GM12878 (cell line): ENCODE measurements around the gene TIMP4. TPM values are rescaled to one million over a fixed set of nuclear protein-coding genes. Genes with fewer than 3 reads are reported as not detected.

ENCODE experiments used
- ATAC-seq: fragments of 200-7000 bp; cut with Tn5 transposase; 3 replicates; pipeline ENCODE4 v1.9.1; 2020; ENCODE audit warnings: mild to moderate bottlenecking, moderate library complexity
- BruUV-seq: library from RNA; stranded (reverse); fragments of 400-500 nt; replicated peaks from 2 replicates; lab custom pipeline; 2021; lab: Mats Ljungman, UMichigan
- CTCF ChIA-PET: fragments of 300-600 bp; sonication (Branson Sonifier 250); formaldehyde crosslinking; extraction: SDS; loops from one replicate; lab custom pipeline; 2021; ENCODE audit warnings: inconsistent platforms; lab: Yijun Ruan, JAX
- POLR2A ChIA-PET: fragments of 350-600 bp; formaldehyde crosslinking; extraction: SDS; loops from one replicate; lab custom pipeline; 2021; ENCODE audit warnings: inconsistent platforms; lab: Charles Lee
- RAD21 ChIA-PET: fragments of 300-600 bp; sonication (Branson Sonifier 250); formaldehyde crosslinking; loops from one replicate; lab custom pipeline; 2023; ENCODE audit warnings: antibody characterized with exemption; ENCODE audit not compliant: unreplicated experiment; lab: Charles Lee
- SMC1A ChIA-PET: fragments of 300-600 bp; sonication (Branson Sonifier 250); formaldehyde crosslinking; loops from one replicate; lab custom pipeline; 2023; ENCODE audit not compliant: unreplicated experiment, uncharacterized antibody; lab: Charles Lee
- DNase-seq: peaks from one replicate; pipeline ENCODE4 v3.0.0-alpha.2; 2011; ENCODE audit warnings: low read depth, low spot score
- FAIRE-seq: peaks from 3 replicates; lab custom pipeline; 2011; peaks lifted over from hg19 to GRCh38; lab: Jason Lieb, UNC
- H2AFZ ChIP-seq: 2 replicates; pipeline ENCODE4 v1.6.0; 2011; ENCODE audit warnings: low read depth, low read length, control low read depth; ENCODE audit not compliant: control insufficient read depth
- H3K27ac ChIP-seq: 2 replicates; pipeline ENCODE4 v1.5.1; 2011; ENCODE audit warnings: control low read depth; ENCODE audit not compliant: control insufficient read depth, insufficient read depth
- H3K27me3 ChIP-seq, 2 experiments: replicated peaks in 1 of 2; 2 replicates each; pipeline versions ENCODE4 v1.6.0 to v1.6.1; 2011; ENCODE audit warnings: low read length in 1 of 2; ENCODE audit not compliant: control insufficient read depth in 2 of 2, insufficient read depth in 2 of 2
- H3K36me3 ChIP-seq, 2 experiments: 2 replicates each; pipeline ENCODE4 v1.5.1; 2011; ENCODE audit warnings: low read length in 1 of 2; ENCODE audit not compliant: control insufficient read depth in 2 of 2, insufficient read depth in 2 of 2
- H3K4me1 ChIP-seq: 2 replicates; pipeline ENCODE4 v1.6.1; 2011; ENCODE audit warnings: mild to moderate bottlenecking, low read length, moderate library complexity, mixed read lengths; ENCODE audit not compliant: control insufficient read depth, insufficient read depth
- H3K4me2 ChIP-seq: 2 replicates; pipeline ENCODE4 v1.6.0; 2011; ENCODE audit warnings: control low read depth; ENCODE audit not compliant: control insufficient read depth, insufficient read depth
- H3K4me3 ChIP-seq: fragments of 200-600 bp; sonication (generic); 2 replicates; pipeline ENCODE4 v1.5.1; 2016
- H3K79me2 ChIP-seq: 2 replicates; pipeline ENCODE4 v1.6.0; 2011; ENCODE audit warnings: low read length; ENCODE audit not compliant: control insufficient read depth, insufficient read depth
- H3K9ac ChIP-seq: 2 replicates; pipeline ENCODE4 v1.8.0; 2011; ENCODE audit warnings: low read length, control low read depth, mixed read lengths; ENCODE audit not compliant: control insufficient read depth, insufficient read depth
- H3K9me3 ChIP-seq: replicated peaks from 3 replicates; pipeline ENCODE4 v1.5.1; 2011; ENCODE audit warnings: mild to moderate bottlenecking, low read length; ENCODE audit not compliant: control insufficient read depth, insufficient read depth
- H4K20me1 ChIP-seq: 2 replicates; pipeline ENCODE4 v1.6.0; 2011; ENCODE audit not compliant: control insufficient read depth, insufficient read depth
- EED ChIP-seq: sonication (generic); IDR thresholded peaks from 2 replicates; pipeline ENCODE4 v1.6.1; 2016; ENCODE audit warnings: antibody characterized with exemption, low read depth
- HDAC6 ChIP-seq: fragments of 200-600 bp; sonication (generic); IDR thresholded peaks from one replicate; pipeline ENCODE4 v1.8.0; 2017; ENCODE audit warnings: antibody characterized with exemption; ENCODE audit not compliant: unreplicated experiment
- RBBP5 ChIP-seq: fragments of 200-600 bp; sonication (generic); conservative IDR thresholded peaks from 2 replicates; pipeline ENCODE4 v1.6.1; 2016
- ZNF217 ChIP-seq: fragments of 450-650 bp; IDR thresholded peaks from 2 replicates; pipeline ENCODE4 v1.6.1; 2017; ENCODE audit warnings: antibody characterized with exemption, mild to moderate bottlenecking
- WGBS: methylation state at CpG from one replicate; pipeline ENCODE4 v1.1.6; 2016; ENCODE audit warnings: low lambda C conversion rate; ENCODE audit not compliant: insufficient replicate concordance, insufficient coverage; ENCODE audit errors: missing lambda C conversion rate; 5-methylcytosine and 5-hydroxymethylcytosine counted together
- in situ Hi-C: fragments of 300-500 bp; cut with MboI; formaldehyde crosslinking; loops from 9 replicates; pipeline ENCODE4 v1.14.3; 2018; ENCODE audit warnings: mixed read lengths
- intact Hi-C: fragments of 100-400 bp; cut with micrococcal nuclease; formaldehyde crosslinking; loops from one replicate; pipeline ENCODE4 v1.14.2; 2022; ENCODE audit not compliant: unreplicated experiment
- polyA plus RNA-seq, 11 experiments: library from polyadenylated mRNA; depleted of rRNA in 4 of 11; unstranded in 6 of 11; stranded (reverse) in 5 of 11; fragments of >200 nt; fragmentation: Nextera tagmentation in 4 of 11; fragmentation: Illumina TruSeq in 1 of 11; extraction: Ambion mirVana in 4 of 11; extraction: Trizol in 1 of 11; gene quantifications; 1 replicate in 1 of 11; 2 replicates in 10 of 11; pipeline versions ENCODE4 v1.2.1 to v1.2.3, GENCODE V29; 2011 to 2016; ENCODE audit warnings: inconsistent platforms in 2 of 11, missing spikeins in 2 of 11, low read depth in 1 of 11
- total RNA-seq, 4 experiments: library from RNA; depleted of rRNA in 3 of 4; stranded (reverse); fragments of >200 nt in 3 of 4; fragmentation: Illumina TruSeq in 1 of 4; extraction: Trizol in 1 of 4; gene quantifications; 2 replicates each; pipeline versions ENCODE4 v1.2.1 to v1.2.3, GENCODE V29; 2013 to 2021
- TF ChIP-seq, protein P1 (sequence below): fragments of 450-650 bp; IDR thresholded peaks from 2 replicates; pipeline ENCODE4 v1.6.1; 2017; ENCODE audit warnings: low read depth, mild to moderate bottlenecking, moderate library complexity
- TF ChIP-seq, protein P2 (sequence below): fragments of 450-650 bp; IDR thresholded peaks from 2 replicates; pipeline ENCODE4 v1.6.1; 2014; ENCODE audit warnings: mild to moderate bottlenecking
- TF ChIP-seq, protein P3 (sequence below): fragments of 450-650 bp; IDR thresholded peaks from 2 replicates; pipeline ENCODE4 v1.6.1; 2016; ENCODE audit warnings: mild to moderate bottlenecking, moderate library complexity, borderline replicate concordance

TIMP4 gene
- total and polyA plus RNA-seq, 10 of the 15 experiments (the other 5 are each of a cell fraction or from before 2014, with no cell fraction given): 0.07 TPM; not detected in 9

DNA sequence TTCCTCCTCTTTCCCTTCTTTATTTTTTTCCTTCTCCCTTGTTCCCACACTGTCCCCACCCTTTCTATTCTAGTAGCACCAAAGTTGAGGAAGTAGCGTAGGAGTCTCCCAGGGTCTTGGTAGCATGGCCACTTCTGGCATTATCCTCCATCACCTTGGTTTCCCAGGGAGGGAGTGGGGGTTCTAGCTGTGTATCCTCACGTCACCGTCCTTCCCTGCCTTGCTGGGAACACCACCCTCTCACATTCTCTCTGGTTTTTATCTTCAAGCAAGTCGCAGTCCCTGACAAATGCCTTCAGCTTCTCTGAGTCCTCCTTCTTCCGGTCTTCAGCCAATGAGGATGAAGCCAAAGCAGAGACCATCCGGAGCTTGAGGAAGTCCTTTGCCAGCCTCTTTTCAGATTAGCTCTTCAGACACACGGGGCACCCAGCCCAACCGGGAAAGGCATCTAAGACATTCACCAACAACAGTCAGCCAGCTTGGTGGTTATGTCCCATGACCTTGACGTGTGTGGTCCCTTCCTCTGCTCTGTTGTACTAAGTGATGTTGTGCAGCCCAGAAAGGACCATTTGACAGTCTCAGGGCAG is 31.6 kb upstream of the TIMP4 start:
- Histone ChIP-seq H3K9ac (no peak overlapping the region), H4K20me1 (no peaks in the 10 kb centered on the region), H3K27me3 (no peaks in the 10 kb centered on the region), H3K9me3 (no peaks in the 10 kb centered on the region; the same call in 2 of the 3 replicates), H3K4me2 (no peak overlapping the region), H3K36me3 (no peaks in the 10 kb centered on the region), H3K4me1 (peaks cover 45% of the 10 kb centered on the region), H3K27ac (no peak overlapping the region), H3K4me3 (no peak overlapping the region), H2AFZ (no peak overlapping the region), H3K79me2 (no peaks in the 10 kb centered on the region)
- in situ Hi-C loops (no loop called here), intact Hi-C loops (loop anchor here (5.0 kb wide), 3 partner anchors 82 to 372 kb away; partner anchors contain the start of gene TSEN2)
- CTCF ChIA-PET: interaction anchor here (0.6 to 1.6 kb wide), 5 partner anchors 8 to 919 kb away, joined by 3 to 9 read pairs (median 3); no protein-coding TSS in a partner anchor
- no peak for ATAC-seq
- WGBS: 98% methylated on average over 9 of the region's 9 CpGs
- no peak for DNase-seq
- TF ChIP-seq RBBP5 (no peak), EED (no peak)
- SMC1A ChIA-PET: interaction anchor here (1.1 to 6.8 kb wide), 4 partner anchors 12 to 82 kb away, joined by 3 to 76 read pairs (median 4); no protein-coding TSS in a partner anchor
- POLR2A ChIA-PET: interaction anchor here (0.6 to 0.9 kb wide), 2 partner anchors 10 to 811 kb away, joined by 4 read pairs; no protein-coding TSS in a partner anchor
- no peak for FAIRE-seq
- BruUV-seq: no TSS peak
- RAD21 ChIA-PET: interaction anchor here (2.5 kb wide), 1 partner anchor 290 kb away, joined by 6 read pairs; no protein-coding TSS in a partner anchor

DNA sequence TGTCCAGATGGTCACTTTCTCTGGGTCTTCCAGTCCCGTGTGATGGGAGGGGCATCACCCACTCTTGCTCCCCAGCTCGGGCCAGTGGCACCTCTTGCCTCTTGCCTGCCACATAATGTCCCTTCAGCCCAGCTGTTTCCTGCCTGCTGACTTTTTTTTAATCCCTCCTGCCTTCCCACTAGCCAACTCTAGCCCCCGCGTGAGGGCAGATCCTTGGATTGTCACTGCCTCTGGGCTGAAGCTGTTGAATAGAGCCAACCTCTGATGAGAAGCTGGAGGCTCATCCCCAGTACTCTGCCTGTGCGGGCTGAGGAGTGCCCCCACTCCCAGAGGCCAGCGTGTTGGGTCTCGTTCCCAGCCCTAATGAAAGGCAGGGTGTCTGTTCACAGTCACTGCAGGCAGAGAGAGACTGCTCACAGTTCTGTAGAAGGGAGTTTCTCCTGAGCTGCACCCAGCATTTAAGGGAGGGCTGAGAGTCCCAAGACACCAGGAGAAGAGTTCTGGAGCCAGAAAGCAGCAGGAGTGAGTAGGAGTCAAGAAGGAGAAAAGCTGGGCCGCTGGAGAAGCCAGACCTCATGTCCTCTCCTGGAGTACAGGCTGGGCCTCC is 30.1 kb upstream of the TIMP4 start:
- BruUV-seq: no TSS peak
- DNase-seq: no peak
- H3K27me3 ChIP-seq: no peaks in the 10 kb centered on the region
- in situ Hi-C loops (no loop called here), intact Hi-C loops (no loop called here)
- no peak overlapping the region for H2AFZ ChIP-seq
- no peak for FAIRE-seq
- H3K36me3 ChIP-seq: no peaks in the 10 kb centered on the region
- no peak overlapping the region for H3K4me3 ChIP-seq
- H3K4me1 ChIP-seq: peaks cover 29% of the 10 kb centered on the region
- CTCF ChIA-PET: interaction anchor here (0.5 to 7.0 kb wide), 7 partner anchors 7 to 1291 kb away, joined by 3 to 68 read pairs (median 11); partner anchors contain the start of gene HDAC11
- SMC1A ChIA-PET: interaction anchor here (2.1 to 11.5 kb wide), 4 partner anchors 8 to 84 kb away, joined by 10 to 83 read pairs (median 30); no protein-coding TSS in a partner anchor
- H3K27ac ChIP-seq: no peak overlapping the region
- H3K9me3 ChIP-seq: no peaks in the 10 kb centered on the region; the same call in 2 of the 3 replicates
- 71% methylated on average over 8 of the region's 8 CpGs for WGBS
- H3K9ac ChIP-seq: no peak overlapping the region
- H4K20me1 ChIP-seq: no peaks in the 10 kb centered on the region
- H3K4me2 ChIP-seq: no peak overlapping the region
- POLR2A ChIA-PET: interaction anchor here (1.3 kb wide), 1 partner anchor 7 kb away, joined by 4 read pairs; no protein-coding TSS in a partner anchor
- H3K79me2 ChIP-seq: no peaks in the 10 kb centered on the region
- no peak for ATAC-seq
- RAD21 ChIA-PET: interaction anchor here (1.3 to 2.2 kb wide), 6 partner anchors 8 to 69 kb away, joined by 3 to 10 read pairs (median 6); no protein-coding TSS in a partner anchor
- TF ChIP-seq, protein P1, sequence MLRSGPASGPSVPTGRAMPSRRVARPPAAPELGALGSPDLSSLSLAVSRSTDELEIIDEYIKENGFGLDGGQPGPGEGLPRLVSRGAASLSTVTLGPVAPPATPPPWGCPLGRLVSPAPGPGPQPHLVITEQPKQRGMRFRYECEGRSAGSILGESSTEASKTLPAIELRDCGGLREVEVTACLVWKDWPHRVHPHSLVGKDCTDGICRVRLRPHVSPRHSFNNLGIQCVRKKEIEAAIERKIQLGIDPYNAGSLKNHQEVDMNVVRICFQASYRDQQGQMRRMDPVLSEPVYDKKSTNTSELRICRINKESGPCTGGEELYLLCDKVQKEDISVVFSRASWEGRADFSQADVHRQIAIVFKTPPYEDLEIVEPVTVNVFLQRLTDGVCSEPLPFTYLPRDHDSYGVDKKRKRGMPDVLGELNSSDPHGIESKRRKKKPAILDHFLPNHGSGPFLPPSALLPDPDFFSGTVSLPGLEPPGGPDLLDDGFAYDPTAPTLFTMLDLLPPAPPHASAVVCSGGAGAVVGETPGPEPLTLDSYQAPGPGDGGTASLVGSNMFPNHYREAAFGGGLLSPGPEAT: no peak
- TF ChIP-seq HDAC6 (no peak), ZNF217 (no peak)
- TF ChIP-seq, protein P2, sequence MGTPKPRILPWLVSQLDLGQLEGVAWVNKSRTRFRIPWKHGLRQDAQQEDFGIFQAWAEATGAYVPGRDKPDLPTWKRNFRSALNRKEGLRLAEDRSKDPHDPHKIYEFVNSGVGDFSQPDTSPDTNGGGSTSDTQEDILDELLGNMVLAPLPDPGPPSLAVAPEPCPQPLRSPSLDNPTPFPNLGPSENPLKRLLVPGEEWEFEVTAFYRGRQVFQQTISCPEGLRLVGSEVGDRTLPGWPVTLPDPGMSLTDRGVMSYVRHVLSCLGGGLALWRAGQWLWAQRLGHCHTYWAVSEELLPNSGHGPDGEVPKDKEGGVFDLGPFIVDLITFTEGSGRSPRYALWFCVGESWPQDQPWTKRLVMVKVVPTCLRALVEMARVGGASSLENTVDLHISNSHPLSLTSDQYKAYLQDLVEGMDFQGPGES: no peak
- TF ChIP-seq, protein P3, sequence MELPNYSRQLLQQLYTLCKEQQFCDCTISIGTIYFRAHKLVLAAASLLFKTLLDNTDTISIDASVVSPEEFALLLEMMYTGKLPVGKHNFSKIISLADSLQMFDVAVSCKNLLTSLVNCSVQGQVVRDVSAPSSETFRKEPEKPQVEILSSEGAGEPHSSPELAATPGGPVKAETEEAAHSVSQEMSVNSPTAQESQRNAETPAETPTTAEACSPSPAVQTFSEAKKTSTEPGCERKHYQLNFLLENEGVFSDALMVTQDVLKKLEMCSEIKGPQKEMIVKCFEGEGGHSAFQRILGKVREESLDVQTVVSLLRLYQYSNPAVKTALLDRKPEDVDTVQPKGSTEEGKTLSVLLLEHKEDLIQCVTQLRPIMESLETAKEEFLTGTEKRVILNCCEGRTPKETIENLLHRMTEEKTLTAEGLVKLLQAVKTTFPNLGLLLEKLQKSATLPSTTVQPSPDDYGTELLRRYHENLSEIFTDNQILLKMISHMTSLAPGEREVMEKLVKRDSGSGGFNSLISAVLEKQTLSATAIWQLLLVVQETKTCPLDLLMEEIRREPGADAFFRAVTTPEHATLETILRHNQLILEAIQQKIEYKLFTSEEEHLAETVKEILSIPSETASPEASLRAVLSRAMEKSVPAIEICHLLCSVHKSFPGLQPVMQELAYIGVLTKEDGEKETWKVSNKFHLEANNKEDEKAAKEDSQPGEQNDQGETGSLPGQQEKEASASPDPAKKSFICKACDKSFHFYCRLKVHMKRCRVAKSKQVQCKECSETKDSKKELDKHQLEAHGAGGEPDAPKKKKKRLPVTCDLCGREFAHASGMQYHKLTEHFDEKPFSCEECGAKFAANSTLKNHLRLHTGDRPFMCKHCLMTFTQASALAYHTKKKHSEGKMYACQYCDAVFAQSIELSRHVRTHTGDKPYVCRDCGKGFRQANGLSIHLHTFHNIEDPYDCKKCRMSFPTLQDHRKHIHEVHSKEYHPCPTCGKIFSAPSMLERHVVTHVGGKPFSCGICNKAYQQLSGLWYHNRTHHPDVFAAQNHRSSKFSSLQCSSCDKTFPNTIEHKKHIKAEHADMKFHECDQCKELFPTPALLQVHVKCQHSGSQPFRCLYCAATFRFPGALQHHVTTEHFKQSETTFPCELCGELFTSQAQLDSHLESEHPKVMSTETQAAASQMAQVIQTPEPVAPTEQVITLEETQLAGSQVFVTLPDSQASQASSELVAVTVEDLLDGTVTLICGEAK: no peak
